PFSK-1 (cell line): ENCODE data around the gene HIRIP3.

Experiments used
- FOXP2 ChIP-seq: optimal IDR thresholded peaks from 2 replicates; pipeline ENCODE3; 2011; ENCODE audit warnings: borderline replicate concordance, control low read depth, inconsistent platforms; ENCODE audit not compliant: insufficient read depth; ENCODE audit errors: extremely low read length, extremely low read depth
- POLR2AphosphoS5 ChIP-seq: IDR thresholded peaks from 2 replicates; pipeline ENCODE4 v1.6.1; 2012; ENCODE audit warnings: low read depth, mild to moderate bottlenecking, control low read depth, low read length, moderate library complexity
- SIN3A ChIP-seq: IDR thresholded peaks from 2 replicates; pipeline ENCODE4 v1.6.1; 2012; ENCODE audit warnings: mild to moderate bottlenecking, low read length, moderate library complexity, borderline replicate concordance; ENCODE audit not compliant: insufficient read depth

- no peak for TF ChIP-seq POLR2AphosphoS5
- TF ChIP-seq FOXP2: no peak
- no peak for TF ChIP-seq SIN3A
Observed at GRCh38 chr16:29950806-29951461, 44.5 kb downstream of the HIRIP3 start.
